Measurements from ENCODE around the gene GMDS.

The GMDS gene

GRCh38 chr6:2245103-2245876, at the start of gene GMDS:
TSS of gene GMDS (minus strand) at chr6:2245605.
- DNase-seq (ENCODE audit: low read depth): peak; percentile 74

DNA sequence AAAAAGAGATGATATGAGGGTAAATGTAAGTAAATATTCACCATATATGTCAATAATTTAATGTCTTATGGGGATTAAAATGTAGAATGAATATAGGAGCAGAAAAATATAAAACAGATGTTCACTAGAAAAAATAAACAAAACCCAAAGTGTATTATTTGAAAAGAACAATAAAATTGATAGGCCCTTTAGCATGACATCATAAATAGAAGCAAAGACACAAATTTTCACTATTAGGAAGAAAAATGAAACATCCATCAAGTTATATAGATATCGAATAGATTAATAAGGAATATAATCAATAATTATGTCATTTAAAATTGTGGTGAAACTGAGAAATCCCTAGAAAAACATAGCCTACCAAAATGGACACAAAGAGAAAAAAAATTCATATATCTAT, 40.1 kb upstream of the GMDS start:
- DNase-seq (ENCODE audit: low read depth): no peak

GRCh38 chr6:2275892-2276242, 30.5 kb upstream of the GMDS start:
- no peak for DNase-seq (ENCODE audit: low read depth)

DNA sequence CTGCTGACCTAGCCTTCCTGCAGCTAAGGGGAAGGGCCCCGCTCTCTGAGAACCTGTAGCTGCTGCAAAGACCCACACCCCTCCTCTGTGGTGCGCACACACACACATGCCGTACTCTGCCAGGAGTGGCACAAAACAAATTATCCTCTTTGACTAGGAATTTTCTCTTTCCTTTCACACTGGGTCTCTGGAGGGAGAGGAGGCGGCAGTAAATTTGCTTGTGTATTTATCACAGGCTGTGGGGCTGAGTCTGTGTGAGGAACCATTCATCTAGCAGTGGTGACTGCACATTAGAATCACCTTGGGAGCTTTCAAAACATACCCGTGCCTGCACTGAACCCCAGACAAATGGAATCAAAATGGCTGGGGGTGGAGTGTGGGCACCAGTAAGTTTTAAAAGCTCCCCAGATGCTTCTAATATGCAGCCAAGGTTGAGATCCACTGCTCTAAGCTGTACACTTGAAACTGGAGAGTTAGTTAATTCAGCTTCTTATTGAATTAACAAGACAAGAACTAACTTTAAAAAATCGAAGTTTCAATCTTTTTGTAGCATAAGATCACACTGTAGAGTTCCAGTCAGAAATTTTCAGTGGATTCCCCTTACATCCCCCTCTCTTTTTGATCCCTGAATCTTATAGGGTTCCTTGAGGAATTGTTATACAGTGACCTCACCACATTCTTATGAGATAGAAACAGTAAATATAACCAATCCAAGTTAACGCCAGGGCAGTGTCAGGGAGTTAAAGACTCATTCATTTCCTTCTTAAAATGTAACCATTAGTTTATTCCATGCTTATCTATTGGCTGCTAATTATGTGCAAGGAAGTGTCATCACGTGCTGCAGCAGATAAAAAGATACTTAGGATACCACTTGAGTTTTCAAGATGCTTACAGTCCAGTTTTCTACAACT, 29.8 kb upstream of the GMDS start:
- DNase-seq (ENCODE audit: low read depth): no peak

GRCh38 chr6:2272696-2273095, 27.3 kb upstream of the GMDS start:
- no peak for DNase-seq (ENCODE audit: low read depth)

GRCh38 chr6:2270054-2270453, 24.6 kb upstream of the GMDS start:
- DNase-seq (ENCODE audit: low read depth): no peak

- no peak for DNase-seq (ENCODE audit: low read depth)
Measured at GRCh38 chr6:2266841-2267240, 21.4 kb upstream of the GMDS start.

GRCh38 chr6:2266031-2266795, 20.8 kb upstream of the GMDS start:
- no peak for DNase-seq (ENCODE audit: low read depth)

GRCh38 chr6:2264932-2265331, 19.5 kb upstream of the GMDS start:
- no peak for DNase-seq (ENCODE audit: low read depth)

- no peak for DNase-seq (ENCODE audit: low read depth)
Measured at GRCh38 chr6:2263896-2264295, 18.5 kb upstream of the GMDS start.

DNA sequence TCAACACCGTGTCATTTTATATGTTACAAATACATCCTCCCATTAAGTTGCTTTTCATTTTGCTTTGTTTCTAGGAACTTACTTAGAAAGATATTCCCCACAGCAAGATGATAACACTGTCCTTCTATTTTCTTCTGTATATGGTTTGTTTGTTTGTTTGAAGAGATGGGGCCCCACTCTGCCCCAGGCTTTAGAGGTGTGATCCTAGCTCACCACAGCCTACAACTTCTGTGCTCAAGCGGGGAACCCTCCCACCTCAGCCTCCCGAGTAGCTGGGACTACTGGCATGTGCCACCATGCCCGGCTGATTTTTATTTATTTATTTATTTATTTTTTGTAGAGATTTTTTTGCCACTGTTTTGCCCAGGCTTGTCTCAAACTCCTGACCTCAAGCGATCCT, 14.2 kb upstream of the GMDS start:
- DNase-seq (ENCODE audit: low read depth): no peak

DNA sequence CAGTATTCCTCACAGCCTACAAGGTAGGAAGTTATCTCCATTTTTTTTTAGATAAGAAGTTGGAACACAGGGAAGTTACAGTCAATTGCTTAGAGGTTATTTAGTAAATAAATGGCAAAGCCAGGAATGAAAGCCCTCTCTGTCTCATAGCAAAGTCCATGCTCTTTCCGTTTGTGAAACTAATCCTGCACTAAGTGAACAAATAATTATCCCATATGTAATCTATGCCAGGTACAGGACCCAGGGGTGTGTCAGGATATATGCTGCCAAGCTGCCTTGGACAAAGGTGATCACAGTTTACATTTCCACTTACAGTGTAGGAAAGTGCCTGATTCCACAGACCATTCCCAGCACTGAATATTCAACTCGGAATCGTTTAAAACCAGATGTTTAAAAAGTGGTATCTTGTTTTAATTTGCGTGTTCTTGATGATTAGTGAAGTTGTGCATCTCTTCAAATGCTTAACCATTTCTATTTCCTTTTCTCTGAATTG, 13.6 kb upstream of the GMDS start:
- DNase-seq (ENCODE audit: low read depth): no peak

GRCh38 chr6:2258112-2258511, 12.7 kb upstream of the GMDS start:
- no peak for DNase-seq (ENCODE audit: low read depth)

- DNase-seq (ENCODE audit: low read depth): no peak
Measured at GRCh38 chr6:2257363-2257762, 12.0 kb upstream of the GMDS start.

GRCh38 chr6:2254747-2255146, 9.3 kb upstream of the GMDS start:
- no peak for DNase-seq (ENCODE audit: low read depth)

GRCh38 chr6:2249126-2249525, 3.7 kb upstream of the GMDS start:
- DNase-seq (ENCODE audit: low read depth): no peak

DNA sequence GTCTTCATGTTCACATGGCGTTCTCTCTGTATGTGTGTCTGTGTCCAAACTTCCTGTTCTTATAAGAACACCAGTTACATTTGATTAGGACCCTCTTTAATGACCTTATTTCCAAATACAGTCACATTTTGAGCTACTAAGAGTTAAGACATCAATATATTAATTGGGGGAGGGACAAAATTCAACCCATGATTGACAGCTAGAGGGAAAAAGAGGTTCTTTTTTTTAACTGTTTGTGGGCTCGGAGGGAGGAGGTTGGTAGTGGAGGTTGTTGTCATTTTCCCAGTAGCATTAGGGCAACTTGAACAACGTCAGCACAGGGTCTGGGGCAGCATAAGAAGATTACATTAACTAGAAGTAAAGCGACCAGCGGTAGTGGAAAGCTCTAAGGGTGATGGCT, 2.3 kb upstream of the GMDS start:
- no peak for DNase-seq (ENCODE audit: low read depth)

GRCh38 chr6:2245877-2246863, 765 bp upstream of the GMDS start:
- peak; percentile 33 for DNase-seq (ENCODE audit: low read depth)

DNA sequence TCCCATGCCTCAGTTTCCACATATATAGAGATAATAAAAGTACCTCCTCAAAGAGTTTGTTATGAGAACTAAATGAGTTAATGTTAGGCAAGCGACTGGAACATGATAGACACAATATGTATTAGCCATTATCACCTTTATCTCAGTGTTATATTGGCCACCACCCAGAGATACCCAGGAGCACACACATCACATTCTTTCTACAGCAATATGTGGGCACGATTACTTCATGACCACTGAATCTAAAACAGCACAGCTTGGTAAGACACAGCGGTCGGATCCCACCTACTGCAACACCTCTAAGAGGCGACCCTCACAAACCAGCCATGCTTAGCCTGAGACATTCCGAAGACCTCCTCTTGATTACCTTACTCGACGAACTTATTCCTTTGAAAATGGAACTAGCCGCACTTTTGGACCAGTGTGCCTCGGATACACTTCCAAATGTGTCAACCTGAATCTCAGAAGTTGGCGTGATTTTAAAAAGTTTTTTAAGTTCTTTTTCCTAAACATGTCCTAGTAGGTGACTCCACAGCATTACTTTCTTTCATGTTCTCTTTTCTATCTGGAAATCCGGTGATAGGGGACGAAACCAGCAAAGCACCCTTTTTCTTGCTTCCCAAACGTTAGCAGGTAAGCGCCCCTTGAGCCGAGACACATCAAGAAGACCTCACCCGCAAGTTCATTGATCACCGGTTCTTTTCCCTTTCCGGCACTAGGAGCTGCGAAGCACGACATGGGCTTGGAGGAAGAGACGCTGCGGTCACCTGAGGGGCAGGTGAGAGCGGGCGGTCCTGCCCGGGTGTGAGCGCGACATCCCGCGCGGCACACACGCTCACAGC, 923 bp downstream of the GMDS start:
- no peak for DNase-seq (ENCODE audit: low read depth)

DNA sequence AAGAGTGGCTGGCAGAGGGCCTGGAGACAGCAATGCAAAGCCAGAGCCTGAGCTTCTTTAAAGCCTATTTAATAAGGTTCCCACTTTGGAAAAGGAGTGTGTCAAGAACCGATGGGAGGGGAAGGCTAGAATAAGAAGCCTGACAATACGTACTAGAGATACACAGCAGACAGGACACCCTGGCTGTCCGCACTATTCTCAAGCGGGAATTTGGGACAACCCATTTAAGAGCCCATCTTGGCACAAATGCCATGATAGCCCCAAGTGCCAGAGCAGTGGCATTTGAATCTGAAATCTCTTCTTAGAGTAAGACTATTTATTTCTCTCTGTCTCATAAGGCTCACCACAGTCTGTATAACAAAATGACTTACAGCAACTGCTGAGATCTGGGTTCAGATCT, 3.1 kb downstream of the GMDS start:
- DNase-seq (ENCODE audit: low read depth): no peak

Measured in stimulated activated CD4-positive, alpha-beta T cell treated with anti-CD3 and anti-CD28 coated beads, Interleukin-2, amount 100 ng/mL, for 4 hours (primary cell).